PFSK-1 (cell line): Measurements from ENCODE around the gene CFAP61.

Source experiments
- POLR2AphosphoS5 ChIP-seq: IDR thresholded peaks from 2 replicates; pipeline ENCODE4 v1.6.1; 2012; ENCODE audit warnings: low read depth, mild to moderate bottlenecking, control low read depth, low read length, moderate library complexity
- REST ChIP-seq, 2 experiments: IDR thresholded peaks; 2 replicates each; pipeline versions ENCODE4 v1.6.1 to v1.8.0; 2011 to 2012; ENCODE audit warnings: low read depth in 2 of 2, low read length in 2 of 2, control low read depth in 1 of 2, inconsistent platforms in 1 of 2, mild to moderate bottlenecking in 1 of 2, moderate library complexity in 1 of 2; ENCODE audit not compliant: insufficient read depth in 1 of 2

- TF ChIP-seq REST (IDR thresholded peaks at IDR 0.05; ENCODE audit: insufficient read depth in 1 of 2, low read depth in 2 of 2, low read length in 2 of 2): no peak
- no peak for TF ChIP-seq POLR2AphosphoS5
These were observed 269.6 kb downstream of the CFAP61 start for GRCh38 chr20:20321917-20322316.
